Measurements from ENCODE around the gene FRRS1.

DNA sequence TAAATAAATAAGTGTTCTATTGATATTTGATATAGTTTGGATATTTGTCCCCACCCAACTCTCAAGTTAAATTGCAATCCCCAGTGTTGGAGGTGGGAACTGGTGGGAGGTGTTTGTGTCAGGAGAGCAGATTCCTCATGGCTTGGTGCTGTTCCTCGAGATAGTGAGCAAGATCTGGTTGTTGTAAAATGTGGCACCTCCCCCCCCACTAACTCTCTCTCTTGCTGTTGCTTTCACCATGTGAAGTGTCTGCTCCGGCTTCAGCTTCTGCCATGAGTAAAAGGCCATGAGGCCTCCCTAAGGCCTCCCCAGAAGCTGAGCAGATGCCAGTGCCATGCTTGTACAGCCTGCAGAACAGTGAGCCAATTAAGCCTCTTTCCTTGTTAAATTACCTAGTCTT lies 20.8 kb downstream of the FRRS1 start:
- TF ChIP-seq POLR2A (IDR thresholded peaks at IDR 0.05) (no peak), CTCF (IDR thresholded peaks at IDR 0.05) (no peak)

All from esophagus squamous epithelium (tissue), 4 donors.